ENCODE results near the gene TCN2. TPM values are rescaled to one million over a fixed set of nuclear protein-coding genes. Genes with fewer than 3 reads are reported as not detected.

The TCN2 gene
- total RNA-seq, 1 donor from 2014 or later = 24.2 TPM

Other genes with a start within 250 kb of the TCN2 start
- 17.5 TPM for gene RNF215, start 219.8 kb upstream of the TCN2 start, total RNA-seq
- gene SEC14L2, start 210.2 kb upstream of the TCN2 start, total RNA-seq = 5.8 TPM
- gene MTFP1, start 181.4 kb upstream of the TCN2 start, total RNA-seq = 9.1 TPM
- not detected for gene SEC14L3, start 135.2 kb upstream of the TCN2 start, total RNA-seq
- 0.39 TPM for gene SEC14L4, start 101.5 kb upstream of the TCN2 start, total RNA-seq
- 0.57 TPM for gene SEC14L6, start 60.4 kb upstream of the TCN2 start, total RNA-seq
- 0.73 TPM for gene GAL3ST1, start 32.5 kb upstream of the TCN2 start, total RNA-seq
- 82.9 TPM for gene PES1, start 15.3 kb upstream of the TCN2 start, total RNA-seq
- gene SLC35E4, start 28.6 kb downstream of the TCN2 start, total RNA-seq = 3.9 TPM
- gene DUSP18, start 60.7 kb downstream of the TCN2 start, total RNA-seq = 9.5 TPM
- 4.3 TPM for gene OSBP2, start 87.7 kb downstream of the TCN2 start, total RNA-seq